Activated naive CD8-positive, alpha-beta T cell treated with anti-CD3 and anti-CD28 coated beads, Interleukin-2, amount 10 ng/mL, durations not matched to agents 7 days and 5 days (primary cell): Measurements from ENCODE around the gene FTSJ1. TPM values are rescaled to one million over a fixed set of nuclear protein-coding genes. Genes with fewer than 3 reads are reported as not detected.

Source experiments
- ATAC-seq: fragments of 150-1000 bp; cut with Tn5 transposase; one replicate; pipeline ENCODE4 v1.10.0; 2021; ENCODE audit warnings: low read depth, moderate library complexity
- POLR2A ChIA-PET: fragments of 350-600 bp; sonication (Branson Sonifier 250); formaldehyde crosslinking; loops from one replicate; lab custom pipeline; 2021; ENCODE audit warnings: antibody characterized with exemption; lab: Charles Lee
- DNase-seq: peaks from one replicate; pipeline ENCODE4 v3.0.0; 2021
- H3K27ac Mint-ChIP-seq: one replicate; pipeline ENCODE4 v1.8.0; 2022; ENCODE audit warnings: mild to moderate bottlenecking, mixed read lengths
- H3K27me3 Mint-ChIP-seq: one replicate; pipeline ENCODE4 v1.8.0; 2022; ENCODE audit warnings: mild to moderate bottlenecking, moderate library complexity, mixed read lengths
- H3K36me3 Mint-ChIP-seq: one replicate; pipeline ENCODE4 v1.8.0; 2021; ENCODE audit warnings: mild to moderate bottlenecking, mixed read lengths
- H3K4me1 Mint-ChIP-seq: one replicate; pipeline ENCODE4 v1.8.0; 2021; ENCODE audit warnings: mixed read lengths
- H3K4me3 Mint-ChIP-seq: one replicate; pipeline ENCODE4 v1.8.0; 2022; ENCODE audit warnings: mild to moderate bottlenecking, moderate library complexity, mixed read lengths
- H3K9me3 Mint-ChIP-seq: one replicate; pipeline ENCODE4 v1.8.0; 2021; ENCODE audit warnings: mixed read lengths
- total RNA-seq, 2 experiments: library from RNA; stranded (reverse); gene quantifications; one replicate each; pipeline ENCODE4 v1.2.3, GENCODE V29; 2021

FTSJ1 gene
- total RNA-seq, 2 experiments from 2014 or later: 56.2 to 59.2 TPM

DNA sequence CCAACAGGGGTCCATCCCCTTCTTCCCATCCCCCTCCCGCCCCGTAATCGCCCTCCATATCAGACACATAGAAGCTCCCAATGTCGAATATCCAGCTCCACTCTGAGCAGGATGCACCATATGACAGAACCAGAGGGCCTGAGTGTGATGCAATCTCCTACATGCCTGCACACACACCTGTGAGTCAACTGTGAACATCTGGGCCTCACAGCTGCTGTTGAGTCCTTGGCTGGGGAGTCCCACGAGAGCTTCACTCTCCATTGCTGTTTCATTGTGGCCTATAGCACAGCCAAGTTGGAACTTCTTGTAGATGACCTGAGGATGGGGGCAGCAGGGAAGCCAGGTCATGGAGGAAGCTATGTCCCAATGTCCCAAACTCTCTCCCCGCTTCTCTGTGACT lies 14.2 kb upstream of the FTSJ1 start:
- Mint-ChIP-seq H3K36me3 (peaks cover 37% of the 10 kb centered on the region), H3K4me3 (no peak overlapping the region), H3K27me3 (no peaks in the 10 kb centered on the region), H3K27ac (no peak overlapping the region), H3K4me1 (peaks cover 21% of the 10 kb centered on the region), H3K9me3 (no peaks in the 10 kb centered on the region)
- no peak for ATAC-seq
- POLR2A ChIA-PET: no interaction called here
- no peak for DNase-seq

DNA sequence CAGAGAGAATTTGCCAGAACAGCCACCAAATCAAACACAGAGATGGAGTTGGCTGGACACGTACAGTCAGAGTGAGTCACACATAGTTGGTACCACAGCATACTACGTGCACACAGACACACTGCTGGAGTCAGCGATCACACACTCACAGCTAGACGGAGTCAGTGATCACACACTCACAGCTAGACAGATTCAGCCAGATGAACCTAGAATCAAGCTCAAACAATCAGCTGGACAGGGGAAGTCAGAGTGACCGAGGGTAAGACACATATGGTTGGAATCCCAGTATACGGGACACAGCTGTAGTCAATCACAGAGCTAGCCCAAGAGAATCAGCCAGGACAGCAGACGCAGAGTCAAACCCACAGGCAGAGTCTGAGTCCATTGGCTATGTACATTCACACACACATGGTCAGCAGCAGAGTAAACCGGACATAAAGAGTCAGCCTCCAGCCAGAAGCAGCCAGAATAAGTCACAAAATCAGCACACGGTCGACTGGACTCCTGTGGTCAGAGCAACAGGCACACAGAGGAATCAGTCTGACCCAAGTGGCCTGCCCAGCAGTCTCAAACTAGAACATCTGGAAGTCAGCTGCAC lies 10.6 kb upstream of the FTSJ1 start:
- POLR2A ChIA-PET: no interaction called here
- DNase-seq (no peak), ATAC-seq (no peak)
- Mint-ChIP-seq H3K4me1 (peaks cover 32% of the 10 kb centered on the region), H3K4me3 (peak overlapping the region; percentile 47), H3K27me3 (no peaks in the 10 kb centered on the region), H3K27ac (peak overlapping the region; percentile 75), H3K36me3 (peaks cover 34% of the 10 kb centered on the region), H3K9me3 (no peaks in the 10 kb centered on the region)

DNA sequence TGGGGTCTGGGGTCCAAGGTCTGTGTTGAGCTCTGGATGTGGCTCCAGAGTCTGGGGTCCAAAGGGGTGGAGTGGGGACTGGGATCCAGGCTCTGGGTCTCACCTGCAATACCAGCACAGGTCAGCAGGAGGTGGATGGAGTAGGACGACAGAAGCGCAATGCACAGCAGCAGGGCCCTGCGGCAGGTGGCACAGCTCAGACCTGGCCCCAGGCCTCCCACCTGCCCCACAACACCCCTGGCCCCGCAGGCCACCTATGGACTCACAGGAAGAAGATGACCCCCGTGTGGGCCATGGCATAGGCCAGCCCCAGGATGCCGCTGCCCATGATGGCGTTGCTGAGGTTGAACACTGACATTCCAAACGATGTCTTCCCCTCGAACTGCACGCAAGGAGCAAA lies 9.3 kb upstream of the FTSJ1 start:
- ATAC-seq (no peak), DNase-seq (peak; percentile 35)
- POLR2A ChIA-PET: no interaction called here
- H3K27me3 Mint-ChIP-seq: no peaks in the 10 kb centered on the region
- peak overlapping the region; percentile 95 for H3K4me3 Mint-ChIP-seq
- H3K36me3 Mint-ChIP-seq: peaks cover 27% of the 10 kb centered on the region
- peak overlapping the region; percentile 59 for H3K27ac Mint-ChIP-seq
- no peaks in the 10 kb centered on the region for H3K9me3 Mint-ChIP-seq
- H3K4me1 Mint-ChIP-seq: peaks cover 31% of the 10 kb centered on the region

DNA sequence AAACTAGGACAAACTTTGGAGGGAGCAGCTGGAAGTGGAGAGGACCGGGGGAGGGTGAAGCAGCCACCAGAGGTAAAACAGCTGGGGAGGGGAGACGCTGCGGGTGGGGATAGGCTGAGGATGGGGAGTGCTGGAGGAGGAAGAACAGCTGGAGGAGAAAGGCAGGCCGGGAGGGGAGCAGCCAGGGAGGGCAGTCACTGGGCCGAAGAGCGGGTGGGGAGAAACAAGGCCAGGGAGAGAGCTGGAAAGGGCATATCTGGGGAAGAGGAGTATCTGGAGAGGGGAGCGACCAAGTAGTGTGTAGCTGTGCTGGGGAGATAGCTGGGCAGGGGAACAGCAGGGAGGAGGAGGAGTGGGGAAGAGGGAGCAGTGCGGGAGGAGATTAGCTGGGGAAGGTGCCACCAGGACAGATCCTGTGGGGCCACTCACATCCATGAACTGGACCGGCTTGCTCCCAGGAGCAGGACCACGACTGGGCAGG lies 8.7 kb upstream of the FTSJ1 start:
- ATAC-seq (no peak), DNase-seq (no peak)
- no peaks in the 10 kb centered on the region for H3K9me3 Mint-ChIP-seq
- POLR2A ChIA-PET: no interaction called here
- H3K4me1 Mint-ChIP-seq: peaks cover 31% of the 10 kb centered on the region
- no peaks in the 10 kb centered on the region for H3K27me3 Mint-ChIP-seq
- peak overlapping the region; percentile 59 for H3K27ac Mint-ChIP-seq
- peaks cover 27% of the 10 kb centered on the region for H3K36me3 Mint-ChIP-seq
- peak overlapping the region; percentile 95 for H3K4me3 Mint-ChIP-seq

DNA sequence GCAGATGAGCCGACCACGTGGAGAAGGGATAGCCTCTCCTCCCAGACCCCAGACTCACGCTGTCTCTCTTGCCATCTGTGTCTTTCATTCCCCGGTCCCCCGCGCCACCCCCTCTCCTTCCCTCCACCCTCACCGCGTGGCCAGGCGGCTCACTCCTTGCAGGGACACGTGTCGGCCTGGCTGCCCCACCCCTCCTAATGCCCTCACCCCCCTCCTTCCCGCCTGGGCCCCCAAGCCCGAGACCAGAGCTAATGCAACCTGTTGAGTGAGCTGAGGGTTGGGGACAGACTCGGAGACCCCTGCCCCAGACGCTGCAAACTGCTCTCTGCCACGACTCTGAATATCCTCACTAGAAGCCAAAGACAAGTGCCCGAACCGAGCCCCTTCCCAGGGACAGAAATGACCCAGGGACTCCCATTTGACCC lies 7.7 kb upstream of the FTSJ1 start:
- no peaks in the 10 kb centered on the region for H3K9me3 Mint-ChIP-seq

DNA sequence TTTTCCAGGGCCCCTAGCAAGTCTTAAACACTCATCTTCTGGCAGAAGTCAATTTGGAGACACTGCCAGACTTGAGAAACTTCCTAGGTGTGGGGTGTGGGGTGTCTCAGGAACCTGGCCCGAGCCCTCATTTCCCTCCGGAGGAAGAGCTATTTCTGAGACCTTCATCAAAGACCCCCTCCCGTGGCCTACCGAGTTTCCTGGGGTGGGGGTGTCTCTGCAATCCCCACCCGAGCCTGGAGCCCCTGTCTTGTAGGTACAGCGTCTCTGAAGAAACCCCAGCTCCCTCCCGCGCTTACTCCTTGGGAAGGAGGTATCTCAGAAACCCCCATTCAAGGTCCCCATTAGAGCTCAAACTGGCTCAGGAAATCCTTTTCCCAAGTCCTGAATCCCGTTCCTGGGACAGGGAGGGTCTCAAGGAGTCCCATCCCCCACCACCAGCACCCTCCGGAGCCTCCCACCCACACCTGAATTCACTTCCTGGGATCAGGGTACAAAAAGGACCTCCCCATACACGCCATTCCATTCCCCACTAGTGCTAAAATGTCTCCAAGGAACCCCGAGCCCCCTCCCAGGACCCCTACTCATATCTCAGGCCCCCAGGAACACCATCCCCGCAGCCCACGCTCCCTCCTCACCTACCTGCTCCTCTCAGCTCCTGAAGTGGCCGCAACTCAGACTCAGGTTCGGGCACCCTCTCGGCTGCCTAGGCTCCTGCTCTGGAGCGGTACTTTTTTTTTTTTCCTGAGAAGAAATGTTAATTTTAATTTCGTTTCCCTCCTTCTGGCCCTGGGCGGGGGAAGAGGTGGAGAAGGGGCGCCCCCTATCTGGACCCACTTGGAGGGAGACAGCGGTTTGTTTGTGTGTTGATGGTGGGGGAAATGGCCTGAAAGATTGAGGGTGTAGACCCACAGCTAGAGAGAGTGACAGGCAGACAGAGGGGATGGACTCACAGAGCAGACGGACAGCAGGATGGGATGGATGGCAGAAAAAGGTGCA lies 7.0 kb upstream of the FTSJ1 start:
- Mint-ChIP-seq H3K4me1 (peaks cover 26% of the 10 kb centered on the region), H3K9me3 (no peaks in the 10 kb centered on the region), H3K36me3 (peaks cover 22% of the 10 kb centered on the region), H3K27me3 (no peaks in the 10 kb centered on the region), H3K27ac (peak overlapping the region; percentile 96), H3K4me3 (peak overlapping the region; percentile 95)
- peak; percentile 51 for DNase-seq
- POLR2A ChIA-PET: interaction anchor here (0.6 to 1.8 kb wide), 7 partner anchors 39 to 428 kb away, joined by 3 to 5 read pairs (median 3); partner anchors contain the start of genes EBP, PQBP1, RBM3 and TIMM17B
- peak; percentile 55 for ATAC-seq

More for the DNA sequence above, 7.7 kb upstream of the FTSJ1 start:
- Mint-ChIP-seq H3K4me1 (peaks cover 28% of the 10 kb centered on the region), H3K27me3 (no peaks in the 10 kb centered on the region), H3K36me3 (peaks cover 22% of the 10 kb centered on the region), H3K27ac (peak overlapping the region; percentile 96), H3K4me3 (peak overlapping the region; percentile 95)
- DNase-seq: peak; percentile 47
- ATAC-seq: peak; percentile 41
- POLR2A ChIA-PET: interaction anchor here (0.6 to 1.8 kb wide), 4 partner anchors 57 to 429 kb away, joined by 3 to 4 read pairs (median 3); partner anchors contain the start of genes PQBP1 and TIMM17B

DNA sequence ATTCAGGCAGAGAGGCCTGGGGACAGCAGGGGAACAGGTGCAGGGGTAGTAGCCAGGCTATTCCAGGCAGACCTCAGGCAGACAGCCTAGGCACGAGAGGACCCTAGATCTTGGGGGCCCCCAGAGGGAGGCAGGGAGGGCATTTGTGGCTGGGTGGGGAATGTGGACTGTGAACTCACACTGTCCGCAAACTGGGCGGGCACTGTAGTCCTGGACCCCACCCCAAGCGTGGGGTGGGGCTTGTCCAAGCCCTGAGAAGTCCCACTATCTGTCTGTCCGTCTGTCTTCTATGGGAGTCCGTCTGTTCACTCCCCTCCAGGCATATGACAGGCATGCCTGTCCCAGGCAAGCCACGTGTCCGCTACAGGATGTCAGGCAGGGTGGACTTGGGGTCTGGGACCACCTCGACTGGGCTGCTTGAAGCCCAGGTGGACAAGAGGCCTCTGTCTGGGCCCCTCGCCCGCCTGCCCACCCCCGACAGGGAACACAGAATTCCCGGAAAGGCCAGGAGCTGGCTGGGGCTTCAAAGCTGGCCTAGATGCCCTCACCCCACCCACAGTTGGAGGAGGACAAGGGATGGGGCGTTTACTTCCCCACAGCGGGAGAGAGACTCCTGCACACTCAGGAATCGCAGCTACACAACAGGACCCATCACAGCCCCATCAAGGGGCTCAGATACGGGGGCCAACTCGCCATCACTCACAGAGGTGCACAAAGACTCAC lies 5.7 kb upstream of the FTSJ1 start, which contains the start of gene SLC38A5:
SLC38A5 (minus strand) TSS at position 151 of the 723 bp plus-strand sequence. CDS start 2,336 bp downstream, outside the sequence.
- POLR2A ChIA-PET: interaction anchor here (0.5 to 1.8 kb wide), 4 partner anchors 70 to 873 kb away, joined by 3 to 4 read pairs (median 3); partner anchors contain the start of genes PQBP1, TBC1D25 and TIMM17B
- H3K27ac Mint-ChIP-seq: peak within 1 kb of the TSS; percentile 96
- ATAC-seq (no peak), DNase-seq (no peak)
- peaks cover 15% of the 10 kb centered on the region for H3K36me3 Mint-ChIP-seq
- H3K4me1 Mint-ChIP-seq: peaks cover 23% of the 10 kb centered on the region
- H3K27me3 Mint-ChIP-seq: no peaks in the 10 kb centered on the region
- H3K9me3 Mint-ChIP-seq: no peaks in the 10 kb centered on the region
- H3K4me3 Mint-ChIP-seq: peak within 1 kb of the TSS; percentile 95

DNA sequence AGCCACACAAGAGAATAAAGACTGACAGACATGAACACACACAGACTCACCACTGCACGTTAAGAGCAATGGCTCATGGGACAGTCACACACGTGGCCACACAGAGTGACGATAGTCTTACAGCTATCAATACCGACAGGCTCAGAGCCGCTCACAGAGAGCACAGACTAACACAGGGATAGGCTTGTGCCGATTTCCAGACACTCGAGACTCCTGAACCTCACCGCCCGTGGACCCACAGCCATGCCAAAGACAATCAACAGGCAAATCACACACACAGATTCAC lies 5.2 kb upstream of the FTSJ1 start:
- ATAC-seq: no peak
- POLR2A ChIA-PET: interaction anchor here (0.5 to 0.9 kb wide), 3 partner anchors 69 to 873 kb away, joined by 3 read pairs; partner anchors contain the start of gene TBC1D25
- peaks cover 19% of the 10 kb centered on the region for H3K4me1 Mint-ChIP-seq
- no peaks in the 10 kb centered on the region for H3K9me3 Mint-ChIP-seq
- no peak for DNase-seq
- no peaks in the 10 kb centered on the region for H3K27me3 Mint-ChIP-seq
- H3K36me3 Mint-ChIP-seq: peaks cover 12% of the 10 kb centered on the region
- H3K4me3 Mint-ChIP-seq: no peak overlapping the region
- H3K27ac Mint-ChIP-seq: peak overlapping the region; percentile 42

DNA sequence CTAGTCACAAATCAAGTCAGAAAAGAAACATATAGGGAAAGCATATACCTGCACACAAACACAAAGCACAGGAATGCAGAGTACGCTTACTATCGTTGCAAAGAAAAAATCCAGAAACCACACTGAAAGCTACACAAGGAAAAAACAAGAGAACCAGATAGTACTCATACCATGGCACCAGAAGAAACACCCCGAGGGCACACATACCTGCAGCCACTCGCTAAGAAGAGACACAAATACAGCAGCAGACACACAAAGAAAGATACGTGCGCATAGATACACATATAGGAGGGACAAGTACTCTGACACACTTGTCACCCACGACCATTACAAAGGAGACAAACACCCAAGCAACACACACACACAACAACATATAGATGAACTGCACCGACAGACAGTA lies 4.5 kb upstream of the FTSJ1 start:
- Mint-ChIP-seq H3K4me3 (no peak overlapping the region), H3K4me1 (peaks cover 21% of the 10 kb centered on the region), H3K9me3 (no peaks in the 10 kb centered on the region), H3K27me3 (no peaks in the 10 kb centered on the region), H3K27ac (peak overlapping the region; percentile 6), H3K36me3 (peaks cover 12% of the 10 kb centered on the region)
- POLR2A ChIA-PET: interaction anchor here (0.9 kb wide), 1 partner anchor 69 kb away, joined by 3 read pairs; the partner anchor contains the start of gene TBC1D25
- ATAC-seq: no peak
- DNase-seq: no peak

DNA sequence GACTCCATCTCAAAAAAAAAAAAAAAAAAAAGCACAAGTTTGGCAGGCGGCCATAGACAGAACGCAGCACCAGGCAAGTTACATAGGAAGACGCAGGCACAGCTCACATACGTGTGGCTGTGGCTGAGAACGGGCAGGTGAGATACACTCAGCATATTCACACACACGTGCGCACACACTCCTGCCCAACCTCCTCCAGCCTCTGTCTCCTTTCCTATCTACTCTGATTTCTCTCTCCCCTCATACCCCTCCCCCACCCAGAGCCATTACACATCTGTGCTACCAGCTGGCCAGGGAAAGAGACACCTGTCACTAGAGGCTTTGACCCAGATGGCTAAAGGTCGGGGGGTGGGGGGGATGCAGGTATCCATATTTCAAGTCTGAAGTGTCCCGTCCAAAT lies 3.8 kb upstream of the FTSJ1 start:
- peaks cover 4% of the 10 kb centered on the region for H3K36me3 Mint-ChIP-seq

DNA sequence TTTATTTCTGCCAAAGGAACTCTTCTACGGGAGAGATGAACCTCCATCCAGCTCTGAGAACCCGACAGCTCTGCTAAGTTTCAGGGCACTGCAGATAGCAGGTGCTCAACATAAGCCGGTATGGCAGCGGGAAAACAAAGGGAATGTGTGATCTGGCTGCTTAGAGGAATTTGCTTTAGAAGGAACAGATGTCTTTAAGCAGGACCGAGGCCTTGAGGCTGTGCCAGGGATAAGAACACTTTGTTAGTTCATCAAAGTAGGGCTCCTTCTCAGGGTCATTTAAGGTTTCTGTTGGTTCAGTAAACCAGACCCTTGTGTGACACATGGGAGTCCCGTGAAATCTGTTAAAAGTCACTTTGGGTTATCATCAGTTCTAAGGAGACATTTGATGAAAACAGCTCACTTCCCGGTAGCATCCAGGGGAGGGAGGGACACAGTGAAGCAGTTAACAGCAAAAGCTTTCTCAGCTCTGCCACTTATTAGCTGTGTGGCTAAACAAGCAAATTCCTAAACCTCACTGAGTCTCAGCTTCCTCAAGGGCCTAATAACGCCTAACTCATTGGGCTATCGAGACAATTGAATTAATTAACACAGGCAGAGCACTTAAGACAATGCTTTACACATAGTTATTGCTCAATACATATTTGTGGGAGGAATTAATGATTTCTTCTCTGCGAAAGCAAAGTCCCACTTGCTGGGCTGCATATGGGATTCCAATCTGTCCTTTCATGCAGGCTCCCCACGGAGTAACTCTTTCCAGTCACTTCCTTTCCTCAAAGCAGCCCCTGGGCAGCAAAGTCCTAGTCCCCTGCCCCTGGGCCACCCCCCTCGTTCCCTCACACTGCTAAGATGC lies 2.9 kb upstream of the FTSJ1 start:
- Mint-ChIP-seq H3K27me3 (no peaks in the 10 kb centered on the region), H3K4me3 (no peak overlapping the region), H3K4me1 (peaks cover 29% of the 10 kb centered on the region), H3K27ac (no peak overlapping the region), H3K9me3 (no peaks in the 10 kb centered on the region), H3K36me3 (peaks cover 2% of the 10 kb centered on the region)
- POLR2A ChIA-PET: no interaction called here
- ATAC-seq (no peak), DNase-seq (no peak)

More for the DNA sequence above, 3.8 kb upstream of the FTSJ1 start:
- POLR2A ChIA-PET: interaction anchor here (0.6 kb wide), 1 partner anchor 50 kb away, joined by 3 read pairs; no protein-coding TSS in a partner anchor
- H3K9me3 Mint-ChIP-seq: no peaks in the 10 kb centered on the region
- H3K27me3 Mint-ChIP-seq: no peaks in the 10 kb centered on the region
- H3K4me3 Mint-ChIP-seq: no peak overlapping the region
- no peak overlapping the region for H3K27ac Mint-ChIP-seq
- peaks cover 28% of the 10 kb centered on the region for H3K4me1 Mint-ChIP-seq
- ATAC-seq (no peak), DNase-seq (no peak)

DNA sequence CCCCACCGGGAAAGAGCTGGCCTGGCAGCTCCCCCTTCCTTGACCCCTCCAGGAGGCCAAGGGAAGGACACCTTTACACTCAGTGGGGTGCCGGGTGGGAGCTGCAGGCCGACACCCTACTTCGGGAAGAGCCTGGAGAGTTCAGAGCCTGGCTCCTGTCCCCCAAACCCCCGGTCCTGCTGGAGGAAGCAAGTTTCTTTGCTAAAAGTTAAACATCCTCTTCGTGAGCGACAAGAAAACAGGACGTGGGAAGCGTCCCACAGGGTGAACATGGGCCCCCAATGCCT lies 2.4 kb upstream of the FTSJ1 start:
- POLR2A ChIA-PET: interaction anchor here (0.7 to 1.9 kb wide), 3 partner anchors 35 to 76 kb away, joined by 3 to 11 read pairs (median 4); partner anchors contain the start of genes EBP and PORCN
- peaks cover 2% of the 10 kb centered on the region for H3K36me3 Mint-ChIP-seq
- DNase-seq: no peak
- no peak overlapping the region for H3K27ac Mint-ChIP-seq
- no peaks in the 10 kb centered on the region for H3K27me3 Mint-ChIP-seq
- no peak for ATAC-seq
- no peak overlapping the region for H3K4me3 Mint-ChIP-seq
- H3K4me1 Mint-ChIP-seq: peaks cover 32% of the 10 kb centered on the region
- no peaks in the 10 kb centered on the region for H3K9me3 Mint-ChIP-seq
